SK-N-SH treated with all-trans-retinoic acid at 6 μM for 48 hours (cell line): ENCODE measurements around the gene SF3A1.

Source experiments
- ATAC-seq: fragments of 200-7000 bp; cut with Tn5 transposase; 3 replicates; pipeline ENCODE4 v1.9.1; 2020; ENCODE audit warnings: mild to moderate bottlenecking, moderate library complexity
- ARNTL ChIP-seq: fragments of 450-650 bp; formaldehyde crosslinking; IDR thresholded peaks from 2 replicates; pipeline ENCODE4 v1.5.0; 2020; ENCODE audit warnings: low read depth, mild to moderate bottlenecking, moderate library complexity, borderline replicate concordance
- ESRRG ChIP-seq: fragments of 250-450 bp; sonication (Bioruptor Pico); IDR thresholded peaks from 2 replicates; pipeline ENCODE4 v1.6.1; 2021; ENCODE audit warnings: mild to moderate bottlenecking
- GLIS3 ChIP-seq: fragments of 250-450 bp; sonication (Bioruptor Pico); IDR thresholded peaks from 2 replicates; pipeline ENCODE4 v1.5.0; 2020; ENCODE audit warnings: mild to moderate bottlenecking, moderate library complexity
- ISL1 ChIP-seq: fragments of 250-450 bp; sonication (Bioruptor Pico); IDR thresholded peaks from 2 replicates; pipeline ENCODE4 v2.1.2; 2022; ENCODE audit warnings: mild to moderate bottlenecking, moderate library complexity
- OSR1 ChIP-seq: fragments of 250-450 bp; sonication (Bioruptor Pico); IDR thresholded peaks from 2 replicates; pipeline ENCODE4 v1.8.0; 2022; ENCODE audit warnings: moderate library complexity, mild to moderate bottlenecking, inconsistent platforms
- PPARA ChIP-seq: fragments of 250-450 bp; sonication (Bioruptor Pico); IDR thresholded peaks from 2 replicates; pipeline ENCODE4 v1.5.0; 2020; ENCODE audit warnings: mild to moderate bottlenecking, borderline replicate concordance
- RARB ChIP-seq: fragments of 250-450 bp; sonication (Bioruptor Pico); IDR thresholded peaks from 2 replicates; pipeline ENCODE4 v1.8.0; 2021; ENCODE audit warnings: mild to moderate bottlenecking, moderate library complexity
- SNAI2 ChIP-seq: fragments of 250-450 bp; sonication (Bioruptor Pico); IDR thresholded peaks from 2 replicates; pipeline ENCODE4 v1.5.0; 2020; ENCODE audit warnings: mild to moderate bottlenecking, moderate library complexity
- TCF4 ChIP-seq: fragments of 250-450 bp; sonication (Bioruptor Pico); IDR thresholded peaks from 2 replicates; pipeline ENCODE4 v1.8.0; 2021; ENCODE audit warnings: mild to moderate bottlenecking, moderate library complexity, borderline replicate concordance
- TOX ChIP-seq: fragments of 250-450 bp; sonication (Bioruptor Pico); IDR thresholded peaks from 2 replicates; pipeline ENCODE4 v1.8.0; 2021; ENCODE audit warnings: mild to moderate bottlenecking, moderate library complexity, borderline replicate concordance
- ZC3H10 ChIP-seq: fragments of 250-450 bp; sonication (Bioruptor Pico); IDR thresholded peaks from 2 replicates; pipeline ENCODE4 v1.5.1; 2021; ENCODE audit warnings: mild to moderate bottlenecking, moderate library complexity
- ZFP3 ChIP-seq: fragments of 250-450 bp; sonication (Bioruptor Pico); IDR thresholded peaks from 2 replicates; pipeline ENCODE4 v1.5.0; 2020; ENCODE audit warnings: mild to moderate bottlenecking, moderate library complexity
- ZFP30 ChIP-seq: fragments of 450-650 bp; formaldehyde crosslinking; IDR thresholded peaks from 2 replicates; pipeline ENCODE4 v1.5.0; 2022; ENCODE audit warnings: mild to moderate bottlenecking, moderate library complexity
- ZNF565 ChIP-seq: fragments of 450-650 bp; formaldehyde crosslinking; conservative IDR thresholded peaks from 2 replicates; pipeline ENCODE4 v1.5.0; 2020; ENCODE audit warnings: low read depth, mild to moderate bottlenecking, moderate library complexity
- ZNF70 ChIP-seq: fragments of 450-650 bp; formaldehyde crosslinking; IDR thresholded peaks from 2 replicates; pipeline ENCODE4 v1.5.0; 2020; ENCODE audit warnings: mild to moderate bottlenecking, moderate library complexity
- ZNF8 ChIP-seq: fragments of 450-650 bp; formaldehyde crosslinking; IDR thresholded peaks from 2 replicates; pipeline ENCODE4 v1.5.0; 2020; ENCODE audit warnings: mild to moderate bottlenecking, moderate library complexity
- TF ChIP-seq, protein P1 (sequence below): fragments of 250-450 bp; sonication (Bioruptor Pico); IDR thresholded peaks from 2 replicates; pipeline ENCODE4 v1.8.0; 2021; ENCODE audit warnings: low read depth, mild to moderate bottlenecking, moderate library complexity, borderline replicate concordance
- TF ChIP-seq, protein P2 (sequence below): fragments of 250-450 bp; sonication (Bioruptor Pico); IDR thresholded peaks from 2 replicates; pipeline ENCODE4 v1.5.1; 2020; ENCODE audit warnings: low read depth, mild to moderate bottlenecking, moderate library complexity
- TF ChIP-seq, protein P3 (sequence below): fragments of 250-450 bp; sonication (Bioruptor Pico); IDR thresholded peaks from 2 replicates; pipeline ENCODE4 v1.8.0; 2020; ENCODE audit warnings: mild to moderate bottlenecking, moderate library complexity, borderline replicate concordance

SF3A1 gene

DNA sequence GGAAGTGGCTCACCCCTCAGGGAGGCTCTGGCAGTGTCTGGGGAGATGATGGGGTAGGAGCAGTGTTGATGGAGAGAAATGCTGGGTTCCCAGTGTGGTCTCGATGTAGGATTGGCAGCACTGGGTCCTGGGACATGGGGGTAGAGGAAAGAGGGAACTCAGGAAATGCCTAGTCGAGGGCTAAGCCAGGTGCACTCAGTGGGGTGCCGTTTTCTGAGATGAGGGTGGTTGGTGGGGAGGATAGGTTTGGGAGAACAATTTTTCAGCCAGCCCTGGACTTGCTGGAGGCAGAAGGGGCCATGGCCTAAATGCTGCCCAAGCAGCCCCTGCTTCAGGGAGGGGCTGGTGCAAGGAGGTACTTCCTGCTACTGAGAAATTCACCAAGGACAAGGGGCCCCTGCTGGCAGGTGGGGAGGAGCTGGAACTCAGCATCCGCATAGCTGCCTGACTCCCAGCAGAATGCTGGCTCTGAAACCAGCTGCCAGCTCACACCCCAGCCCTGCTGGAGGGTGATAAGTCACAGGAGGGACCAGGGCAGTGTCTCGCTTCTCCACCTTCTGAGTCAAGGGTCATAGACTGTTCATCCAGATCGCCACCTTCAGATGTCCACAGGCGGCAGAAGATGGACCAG is 6.1 kb upstream of the SF3A1 start (continued):
- TF ChIP-seq, protein P1, sequence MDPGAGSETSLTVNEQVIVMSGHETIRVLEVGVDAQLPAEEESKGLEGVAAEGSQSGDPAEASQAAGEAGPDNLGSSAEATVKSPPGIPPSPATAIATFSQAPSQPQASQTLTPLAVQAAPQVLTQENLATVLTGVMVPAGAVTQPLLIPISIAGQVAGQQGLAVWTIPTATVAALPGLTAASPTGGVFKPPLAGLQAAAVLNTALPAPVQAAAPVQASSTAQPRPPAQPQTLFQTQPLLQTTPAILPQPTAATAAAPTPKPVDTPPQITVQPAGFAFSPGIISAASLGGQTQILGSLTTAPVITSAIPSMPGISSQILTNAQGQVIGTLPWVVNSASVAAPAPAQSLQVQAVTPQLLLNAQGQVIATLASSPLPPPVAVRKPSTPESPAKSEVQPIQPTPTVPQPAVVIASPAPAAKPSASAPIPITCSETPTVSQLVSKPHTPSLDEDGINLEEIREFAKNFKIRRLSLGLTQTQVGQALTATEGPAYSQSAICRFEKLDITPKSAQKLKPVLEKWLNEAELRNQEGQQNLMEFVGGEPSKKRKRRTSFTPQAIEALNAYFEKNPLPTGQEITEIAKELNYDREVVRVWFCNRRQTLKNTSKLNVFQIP, result no peak
- TF ChIP-seq ZFP3 (CRISPR knock-in tag), result no peak

DNA sequence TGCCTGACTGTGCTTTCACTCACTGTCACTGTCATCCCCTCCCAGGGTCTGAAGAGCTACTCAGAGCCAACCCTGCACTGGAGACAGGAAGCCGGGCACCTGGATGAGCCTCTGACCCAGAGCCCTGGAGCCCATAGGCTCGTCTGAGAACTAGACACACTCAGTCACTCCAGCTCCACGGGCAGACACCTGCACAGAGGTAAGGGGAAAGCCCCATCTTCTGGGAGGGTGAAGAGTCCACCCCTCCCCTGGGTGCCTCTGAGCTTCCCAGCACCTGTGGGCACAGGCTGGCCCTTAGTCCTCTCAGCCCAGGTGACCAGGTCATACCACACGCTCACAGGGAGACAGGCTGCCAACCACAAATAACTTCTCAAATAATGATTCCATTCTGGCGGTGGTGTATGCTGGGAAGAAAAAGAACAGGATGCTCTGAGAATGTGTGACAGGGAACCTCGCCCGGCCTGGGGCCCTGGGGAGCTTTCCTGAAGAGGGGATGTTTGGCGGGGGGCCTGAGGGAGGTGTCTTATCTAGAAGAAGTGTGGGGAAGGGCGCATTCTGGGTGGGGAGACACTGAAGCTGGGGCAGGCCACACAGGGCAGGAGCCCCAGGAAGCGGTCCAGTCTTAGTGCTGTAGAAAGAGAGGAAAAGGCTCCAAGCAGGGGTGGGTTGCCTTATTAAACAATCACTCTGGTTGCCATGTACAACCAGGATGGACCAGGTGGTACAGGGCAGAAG is 5.4 kb upstream of the SF3A1 start:
- TF ChIP-seq TOX (CRISPR knock-in tag) (no peak), TCF4 (CRISPR knock-in tag) (no peak), ZNF70 (CRISPR knock-in tag) (no peak), ZNF565 (CRISPR knock-in tag) (no peak), ZC3H10 (CRISPR knock-in tag) (no peak), OSR1 (CRISPR knock-in tag) (no peak)
- TF ChIP-seq, protein P2, sequence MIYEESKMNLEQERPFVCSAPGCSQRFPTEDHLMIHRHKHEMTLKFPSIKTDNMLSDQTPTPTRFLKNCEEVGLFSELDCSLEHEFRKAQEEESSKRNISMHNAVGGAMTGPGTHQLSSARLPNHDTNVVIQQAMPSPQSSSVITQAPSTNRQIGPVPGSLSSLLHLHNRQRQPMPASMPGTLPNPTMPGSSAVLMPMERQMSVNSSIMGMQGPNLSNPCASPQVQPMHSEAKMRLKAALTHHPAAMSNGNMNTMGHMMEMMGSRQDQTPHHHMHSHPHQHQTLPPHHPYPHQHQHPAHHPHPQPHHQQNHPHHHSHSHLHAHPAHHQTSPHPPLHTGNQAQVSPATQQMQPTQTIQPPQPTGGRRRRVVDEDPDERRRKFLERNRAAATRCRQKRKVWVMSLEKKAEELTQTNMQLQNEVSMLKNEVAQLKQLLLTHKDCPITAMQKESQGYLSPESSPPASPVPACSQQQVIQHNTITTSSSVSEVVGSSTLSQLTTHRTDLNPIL, result no peak

DNA sequence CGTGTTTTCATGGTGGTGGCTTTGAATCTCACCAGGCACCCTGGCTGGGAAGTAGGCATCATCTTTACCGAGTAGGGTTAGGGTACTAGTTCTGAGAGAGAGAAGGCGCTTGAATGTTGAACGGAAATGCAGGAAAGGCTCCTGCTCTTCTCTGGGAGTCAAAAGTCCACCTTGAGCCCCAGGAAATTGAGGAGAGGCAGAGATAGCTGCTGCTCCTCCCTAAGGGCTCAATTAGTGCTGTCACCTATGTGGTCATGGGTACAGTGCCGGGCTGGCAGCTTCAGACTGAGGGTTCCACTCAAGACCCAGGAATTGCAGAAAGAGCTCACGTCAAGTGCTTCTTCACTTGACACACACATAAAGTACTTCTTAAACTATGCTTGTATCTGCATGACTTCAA is 1.8 kb upstream of the SF3A1 start:
- TF ChIP-seq PPARA (CRISPR knock-in tag) (no peak), ARNTL (CRISPR knock-in tag) (no peak), ZFP30 (no peak), RARB (CRISPR knock-in tag) (no peak), GLIS3 (CRISPR knock-in tag) (no peak), SNAI2 (CRISPR knock-in tag) (no peak)
- TF ChIP-seq, protein P2, result no peak
- ATAC-seq, result no peak

More for the DNA sequence above, 5.4 kb upstream of the SF3A1 start:
- no peak for ATAC-seq

DNA sequence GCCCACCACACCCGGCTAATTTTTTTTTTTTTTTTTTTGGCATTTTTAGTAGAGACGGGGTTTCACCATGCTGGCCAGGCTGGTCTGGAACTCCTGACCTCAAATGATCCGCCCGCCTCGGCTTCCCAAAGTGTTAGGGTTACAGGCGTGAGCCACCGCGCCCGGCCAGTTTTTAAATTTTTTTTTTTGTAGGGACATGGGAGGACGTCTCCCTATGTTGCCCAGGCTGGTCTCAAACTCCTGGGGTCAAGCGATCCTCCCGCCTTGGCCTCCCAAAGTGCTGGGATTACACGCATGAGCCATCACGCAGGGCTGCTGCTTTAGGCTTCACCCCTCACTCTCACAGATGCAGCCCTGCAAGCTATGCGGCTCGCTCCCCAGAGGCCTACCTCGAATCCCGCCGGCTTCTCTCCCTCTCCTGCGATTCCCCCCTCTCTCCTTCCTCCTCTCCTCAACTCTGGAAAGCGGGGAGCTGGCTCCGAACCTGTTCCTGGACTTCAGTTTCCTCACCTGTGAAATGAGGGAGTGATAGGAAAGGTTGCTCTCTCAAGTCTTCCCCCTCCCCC is 1.0 kb upstream of the SF3A1 start:
- TF ChIP-seq ARNTL (CRISPR knock-in tag) (no peak), RARB (CRISPR knock-in tag) (no peak), ZFP30 (no peak), ISL1 (no peak), PPARA (CRISPR knock-in tag) (no peak), OSR1 (CRISPR knock-in tag) (no peak), ZNF565 (CRISPR knock-in tag) (no peak), ESRRG (CRISPR knock-in tag) (no peak), ZNF8 (CRISPR knock-in tag) (no peak)
- TF ChIP-seq, protein P3, sequence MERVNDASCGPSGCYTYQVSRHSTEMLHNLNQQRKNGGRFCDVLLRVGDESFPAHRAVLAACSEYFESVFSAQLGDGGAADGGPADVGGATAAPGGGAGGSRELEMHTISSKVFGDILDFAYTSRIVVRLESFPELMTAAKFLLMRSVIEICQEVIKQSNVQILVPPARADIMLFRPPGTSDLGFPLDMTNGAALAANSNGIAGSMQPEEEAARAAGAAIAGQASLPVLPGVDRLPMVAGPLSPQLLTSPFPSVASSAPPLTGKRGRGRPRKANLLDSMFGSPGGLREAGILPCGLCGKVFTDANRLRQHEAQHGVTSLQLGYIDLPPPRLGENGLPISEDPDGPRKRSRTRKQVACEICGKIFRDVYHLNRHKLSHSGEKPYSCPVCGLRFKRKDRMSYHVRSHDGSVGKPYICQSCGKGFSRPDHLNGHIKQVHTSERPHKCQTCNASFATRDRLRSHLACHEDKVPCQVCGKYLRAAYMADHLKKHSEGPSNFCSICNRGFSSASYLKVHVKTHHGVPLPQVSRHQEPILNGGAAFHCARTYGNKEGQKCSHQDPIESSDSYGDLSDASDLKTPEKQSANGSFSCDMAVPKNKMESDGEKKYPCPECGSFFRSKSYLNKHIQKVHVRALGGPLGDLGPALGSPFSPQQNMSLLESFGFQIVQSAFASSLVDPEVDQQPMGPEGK (CRISPR knock-in tag), result no peak
- TF ChIP-seq, protein P1, result no peak
- ATAC-seq, result no peak
